ENCODE measurements around the gene PKD1L1.

DNA sequence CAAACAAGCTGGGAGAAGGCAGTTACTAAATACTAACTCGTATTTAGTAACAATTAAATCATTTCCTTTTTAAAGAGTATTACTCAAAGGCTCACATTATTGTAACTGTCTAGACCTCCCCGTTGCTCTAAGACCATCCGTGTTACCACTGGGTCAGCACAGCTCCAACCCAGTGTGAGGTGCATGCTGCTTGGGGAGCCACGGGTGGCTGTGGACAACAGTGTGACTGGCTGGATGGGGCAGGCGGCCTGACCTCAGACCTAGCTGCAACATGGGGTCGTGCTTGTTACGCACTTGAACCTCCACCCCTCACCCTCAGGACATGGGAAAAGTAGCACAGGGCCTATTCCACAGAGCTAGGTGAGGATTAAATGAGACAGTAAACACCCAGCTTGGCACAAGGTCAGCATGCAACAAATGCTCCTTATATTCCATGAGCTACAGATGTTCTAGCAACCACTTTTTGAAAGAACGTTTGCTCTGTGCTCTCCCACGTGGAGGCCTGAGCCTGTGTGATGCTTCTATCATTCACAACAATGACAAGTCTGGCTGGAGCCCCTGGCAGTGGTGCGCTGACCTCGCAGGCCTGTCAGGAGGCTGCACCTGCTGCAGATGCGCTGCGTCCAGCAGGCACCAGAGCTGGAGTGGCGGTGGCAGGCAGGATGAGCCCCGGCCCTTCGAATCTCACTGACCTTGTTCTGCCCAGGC, 135.7 kb downstream of the PKD1L1 start:
- TF ChIP-seq YY1 (IDR thresholded peaks at IDR 0.05; ENCODE audit: insufficient read depth, insufficient read length) (no peak), SUZ12 (IDR thresholded peaks at IDR 0.05; ENCODE audit: extremely low read depth, insufficient read depth, insufficient read length) (no peak), ZNF274 (IDR thresholded peaks at IDR 0.05; ENCODE audit: low read depth, low read length) (no peak)

Data from NT2/D1 (cell line).